Transverse colon (tissue), 4 donors: ENCODE results near the gene RLN1.

ENCODE experiments used
- CTCF ChIP-seq, 5 experiments: fragments of 200-600 bp in 3 of 5; fragments of 450-650 bp in 2 of 5; sonication (generic) in 3 of 5; IDR thresholded peaks; 1 replicate in 2 of 5; 2 replicates in 3 of 5; pipeline ENCODE4 v1.5.1; 2016 to 2017; ENCODE audit warnings: antibody characterized with exemption in 5 of 5, inconsistent platforms in 3 of 5, mild to moderate bottlenecking in 2 of 5, moderate library complexity in 1 of 5
- EP300 ChIP-seq: sonication (generic); formaldehyde crosslinking; IDR thresholded peaks from one replicate; pipeline ENCODE4 v1.6.1; 2017; ENCODE audit warnings: antibody characterized with exemption, low read depth
- POLR2A ChIP-seq: fragments of 450-650 bp; IDR thresholded peaks from one replicate; pipeline ENCODE4 v1.6.1; 2016; ENCODE audit warnings: antibody characterized with exemption, mild to moderate bottlenecking, moderate library complexity
- POLR2AphosphoS5 ChIP-seq, 3 donors: sonication (generic); formaldehyde crosslinking; IDR thresholded peaks; one replicate each; pipeline ENCODE4 v1.6.1; 2016; ENCODE audit warnings: antibody characterized with exemption in 3 of 3

- TF ChIP-seq CTCF (IDR thresholded peaks at IDR 0.05) (no peak), POLR2AphosphoS5 (IDR thresholded peaks at IDR 0.05) (no peak), POLR2A (no peak), EP300 (no peak)
Observed at GRCh38 chr9:5292141-5292540, 47.5 kb downstream of the RLN1 start.
